ENCODE measurements around the gene HTR1D.
"Not testable (repeated sequence)": the region's sequence is repeated elsewhere in the genome, so short reads cannot be mapped to it uniquely, and the experiment has no call there.

The HTR1D gene

GRCh38 chr1:23227806-23228205 is 10.5 kb upstream of the HTR1D start:
- no peak for TF ChIP-seq CTCF (IDR thresholded peaks at IDR 0.05; ENCODE audit: control insufficient read depth, extremely low read depth, insufficient read depth)
- no peak for DNase-seq (ENCODE audit: low read depth)
- no peak overlapping the region for H3K4me3 ChIP-seq (ENCODE audit: low read depth, low read length)

- no peak for DNase-seq (ENCODE audit: low read depth)
- no peak overlapping the region for H3K4me3 ChIP-seq (ENCODE audit: low read depth, low read length)
- no peak for TF ChIP-seq CTCF (IDR thresholded peaks at IDR 0.05; ENCODE audit: control insufficient read depth, extremely low read depth, insufficient read depth)
These were observed 7.7 kb upstream of the HTR1D start for GRCh38 chr1:23224739-23225648.

- H3K4me3 ChIP-seq (ENCODE audit: low read depth, low read length); DNase-seq (ENCODE audit: low read depth): not testable (repeated sequence)
These were observed 6.7 kb upstream of the HTR1D start for GRCh38 chr1:23223963-23224362.

GRCh38 chr1:23223490-23223951 is 6.2 kb upstream of the HTR1D start:
- not testable (repeated sequence) for DNase-seq (ENCODE audit: low read depth)

GRCh38 chr1:23222742-23223141 is 5.4 kb upstream of the HTR1D start:
- H3K4me3 ChIP-seq (ENCODE audit: low read depth, low read length): no peak overlapping the region
- TF ChIP-seq CTCF (IDR thresholded peaks at IDR 0.05; ENCODE audit: control insufficient read depth, extremely low read depth, insufficient read depth): no peak
- DNase-seq (ENCODE audit: low read depth): no peak

More at GRCh38 chr1:23223490-23223951, 6.2 kb upstream of the HTR1D start:
- not testable (repeated sequence) for H3K4me3 ChIP-seq (ENCODE audit: low read depth, low read length)

GRCh38 chr1:23222331-23222730 is 5.0 kb upstream of the HTR1D start:
- H3K4me3 ChIP-seq (ENCODE audit: low read depth, low read length): no peak overlapping the region
- no peak for TF ChIP-seq CTCF (IDR thresholded peaks at IDR 0.05; ENCODE audit: control insufficient read depth, extremely low read depth, insufficient read depth)
- no peak for DNase-seq (ENCODE audit: low read depth)

- H3K4me3 ChIP-seq (ENCODE audit: low read depth, low read length): no peak overlapping the region
- no peak for TF ChIP-seq CTCF (IDR thresholded peaks at IDR 0.05; ENCODE audit: control insufficient read depth, extremely low read depth, insufficient read depth)
- no peak for DNase-seq (ENCODE audit: low read depth)
These were observed 3.8 kb upstream of the HTR1D start for GRCh38 chr1:23221107-23221506.
